Endodermal cell (in vitro differentiated cells): ENCODE measurements around the gene USB1. TPM values are rescaled to one million over a fixed set of nuclear protein-coding genes. Genes with fewer than 3 reads are reported as not detected.

Experiments used
- DNase-seq: peaks from one replicate; pipeline ENCODE4 v3.0.0-alpha.2; 2017
- H3K27ac ChIP-seq: 2 replicates; pipeline ENCODE4 v1.5.1; 2013; ENCODE audit warnings: mild to moderate bottlenecking, low read depth, low read length, moderate library complexity
- H3K27me3 ChIP-seq: 2 replicates; pipeline ENCODE4 v1.6.1; 2013; ENCODE audit warnings: mild to moderate bottlenecking, low read length, moderate library complexity; ENCODE audit not compliant: insufficient read depth, control insufficient read depth, poor library complexity, severe bottlenecking
- H3K36me3 ChIP-seq: 2 replicates; pipeline ENCODE4 v1.7.0; 2013; ENCODE audit warnings: mild to moderate bottlenecking, low read length, moderate library complexity; ENCODE audit not compliant: control insufficient read depth, insufficient read depth
- H3K4me1 ChIP-seq: one replicate; pipeline ENCODE4 v1.7.0; 2013; ENCODE audit warnings: low read length; ENCODE audit not compliant: control insufficient read depth, insufficient read depth
- H3K4me3 ChIP-seq: 2 replicates; pipeline ENCODE4 v1.5.1; 2013; ENCODE audit warnings: mild to moderate bottlenecking, low read length, moderate library complexity
- H3K9ac ChIP-seq: 2 replicates; pipeline ENCODE4 v1.6.1; 2013; ENCODE audit warnings: mild to moderate bottlenecking, low read length, moderate library complexity; ENCODE audit not compliant: poor library complexity, severe bottlenecking; ENCODE audit errors: extremely low read depth
- H3K9me3 ChIP-seq: 2 replicates; pipeline ENCODE4 v1.6.1; 2013; ENCODE audit warnings: mild to moderate bottlenecking, low read length, moderate library complexity; ENCODE audit not compliant: control insufficient read depth
- H3K27ac Mint-ChIP-seq: 2 replicates; pipeline ENCODE4 v1.8.0; 2020; ENCODE audit warnings: mixed read lengths
- H3K27me3 Mint-ChIP-seq: 2 replicates; pipeline ENCODE4 v1.8.0; 2021; ENCODE audit warnings: mild to moderate bottlenecking, mixed read lengths; ENCODE audit not compliant: insufficient read depth
- H3K36me3 Mint-ChIP-seq: 2 replicates; pipeline ENCODE4 v1.8.0; 2020; ENCODE audit warnings: low read depth, mixed read lengths
- H3K4me1 Mint-ChIP-seq: 2 replicates; pipeline ENCODE4 v1.8.0; 2020; ENCODE audit warnings: mixed read lengths
- H3K4me3 Mint-ChIP-seq: 2 replicates; pipeline ENCODE4 v1.8.0; 2020; ENCODE audit warnings: mild to moderate bottlenecking, moderate library complexity, mixed read lengths
- H3K9me3 Mint-ChIP-seq: 2 replicates; pipeline ENCODE4 v1.8.0; 2020; ENCODE audit warnings: mild to moderate bottlenecking, mixed read lengths
- WGBS, 2 experiments: methylation state at CpG; one replicate each; pipeline versions ENCODE4 v1.1.5 to v1.1.7; 2013; ENCODE audit warnings: missing lambda C conversion rate in 2 of 2, mixed read lengths in 1 of 2; ENCODE audit not compliant: insufficient coverage in 1 of 2, insufficient read length in 1 of 2; 5-methylcytosine and 5-hydroxymethylcytosine counted together
- total RNA-seq, 2 donors: library from RNA; stranded (reverse); fragmentation: NEBNext Ultra II Directional in 1 of 2; extraction: Animal tissue kit (Norgen Biotek cat#: 25700) in 1 of 2; gene quantifications; 2 replicates in 1 of 2; 3 replicates in 1 of 2; pipeline ENCODE4 v1.2.1, GENCODE V29; 2021
- TF ChIP-seq, protein P1 (sequence below): fragments of 200-600 bp; sonication (generic); conservative IDR thresholded peaks from 2 replicates; pipeline ENCODE4 v1.5.0; 2021; ENCODE audit warnings: antibody characterized with exemption, mild to moderate bottlenecking

The USB1 gene
- total RNA-seq, 2 donors from 2014 or later: 139 to 163 TPM

DNA sequence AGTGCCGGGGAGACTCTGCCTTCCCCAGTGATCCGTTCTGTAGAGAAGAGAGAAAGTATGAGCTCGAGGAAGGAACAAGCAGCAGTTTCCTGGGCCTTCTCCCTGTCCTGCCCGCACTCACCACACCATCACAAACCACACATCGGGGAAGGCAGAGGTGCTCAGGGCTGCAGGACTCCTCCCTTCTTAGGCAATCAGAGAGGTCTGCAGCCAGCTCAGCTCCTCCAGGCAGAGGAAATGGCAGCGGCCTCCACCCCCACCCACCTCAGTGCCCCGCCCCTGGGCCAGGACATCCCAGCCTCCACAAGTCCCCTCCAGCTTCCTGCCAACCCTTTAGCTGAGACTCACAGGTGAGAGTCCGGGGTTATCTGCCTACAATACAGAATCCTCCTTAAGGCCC, 2.7 kb upstream of the USB1 start:
- Histone ChIP-seq H3K36me3 (peaks cover 34% of the 10 kb centered on the region), H3K27me3 (no peaks in the 10 kb centered on the region), H3K4me1 (peaks cover 16% of the 10 kb centered on the region), H3K9me3 (no peaks in the 10 kb centered on the region), H3K9ac (no peak overlapping the region), H3K4me3 (no peak overlapping the region), H3K27ac (no peak overlapping the region)
- Mint-ChIP-seq H3K9me3 (no peaks in the 10 kb centered on the region), H3K36me3 (peaks cover 30% of the 10 kb centered on the region), H3K4me1 (peaks cover 20% of the 10 kb centered on the region), H3K4me3 (peak overlapping the region; percentile 89), H3K27me3 (no peaks in the 10 kb centered on the region), H3K27ac (peak overlapping the region; percentile 58)
- TF ChIP-seq, protein P1, sequence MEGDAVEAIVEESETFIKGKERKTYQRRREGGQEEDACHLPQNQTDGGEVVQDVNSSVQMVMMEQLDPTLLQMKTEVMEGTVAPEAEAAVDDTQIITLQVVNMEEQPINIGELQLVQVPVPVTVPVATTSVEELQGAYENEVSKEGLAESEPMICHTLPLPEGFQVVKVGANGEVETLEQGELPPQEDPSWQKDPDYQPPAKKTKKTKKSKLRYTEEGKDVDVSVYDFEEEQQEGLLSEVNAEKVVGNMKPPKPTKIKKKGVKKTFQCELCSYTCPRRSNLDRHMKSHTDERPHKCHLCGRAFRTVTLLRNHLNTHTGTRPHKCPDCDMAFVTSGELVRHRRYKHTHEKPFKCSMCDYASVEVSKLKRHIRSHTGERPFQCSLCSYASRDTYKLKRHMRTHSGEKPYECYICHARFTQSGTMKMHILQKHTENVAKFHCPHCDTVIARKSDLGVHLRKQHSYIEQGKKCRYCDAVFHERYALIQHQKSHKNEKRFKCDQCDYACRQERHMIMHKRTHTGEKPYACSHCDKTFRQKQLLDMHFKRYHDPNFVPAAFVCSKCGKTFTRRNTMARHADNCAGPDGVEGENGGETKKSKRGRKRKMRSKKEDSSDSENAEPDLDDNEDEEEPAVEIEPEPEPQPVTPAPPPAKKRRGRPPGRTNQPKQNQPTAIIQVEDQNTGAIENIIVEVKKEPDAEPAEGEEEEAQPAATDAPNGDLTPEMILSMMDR: no peak
- WGBS, 2 experiments: 72 to 85% methylated on average over 3 to 7 of the region's 8 CpGs
- DNase-seq: peak; percentile 86

DNA sequence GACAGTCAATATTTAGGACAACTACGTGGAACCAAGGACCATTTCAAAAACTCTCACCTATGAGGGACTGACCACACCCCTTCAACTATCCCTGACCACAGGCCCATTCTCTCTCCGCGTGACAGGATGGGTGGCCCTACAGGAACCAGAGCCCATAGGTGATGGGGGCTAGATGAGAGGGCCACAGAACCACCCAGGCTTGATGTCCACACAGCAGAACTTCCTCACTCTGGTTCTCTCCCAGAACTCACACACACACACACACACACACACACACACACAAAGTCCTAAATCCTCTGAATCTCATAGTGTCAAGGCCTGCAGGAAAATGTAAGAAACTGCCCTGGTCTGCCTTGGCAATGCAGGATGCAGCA, 2.2 kb upstream of the USB1 start:
- Histone ChIP-seq H3K4me3 (peak overlapping the region; percentile 79), H3K27ac (no peak overlapping the region), H3K27me3 (no peaks in the 10 kb centered on the region), H3K36me3 (peaks cover 34% of the 10 kb centered on the region), H3K4me1 (peaks cover 16% of the 10 kb centered on the region), H3K9ac (no peak overlapping the region), H3K9me3 (no peaks in the 10 kb centered on the region)
- Mint-ChIP-seq H3K9me3 (no peaks in the 10 kb centered on the region), H3K4me3 (peak overlapping the region; percentile 89), H3K27ac (peak overlapping the region; percentile 58), H3K27me3 (no peaks in the 10 kb centered on the region), H3K36me3 (peaks cover 34% of the 10 kb centered on the region), H3K4me1 (peaks cover 23% of the 10 kb centered on the region)
- TF ChIP-seq, protein P1: no peak
- DNase-seq: peak; percentile 50
- 85% methylated on average over 3 of the region's 3 CpGs; no CpG with 5 or more reads in 1 of the 2 experiments for WGBS, 2 experiments

DNA sequence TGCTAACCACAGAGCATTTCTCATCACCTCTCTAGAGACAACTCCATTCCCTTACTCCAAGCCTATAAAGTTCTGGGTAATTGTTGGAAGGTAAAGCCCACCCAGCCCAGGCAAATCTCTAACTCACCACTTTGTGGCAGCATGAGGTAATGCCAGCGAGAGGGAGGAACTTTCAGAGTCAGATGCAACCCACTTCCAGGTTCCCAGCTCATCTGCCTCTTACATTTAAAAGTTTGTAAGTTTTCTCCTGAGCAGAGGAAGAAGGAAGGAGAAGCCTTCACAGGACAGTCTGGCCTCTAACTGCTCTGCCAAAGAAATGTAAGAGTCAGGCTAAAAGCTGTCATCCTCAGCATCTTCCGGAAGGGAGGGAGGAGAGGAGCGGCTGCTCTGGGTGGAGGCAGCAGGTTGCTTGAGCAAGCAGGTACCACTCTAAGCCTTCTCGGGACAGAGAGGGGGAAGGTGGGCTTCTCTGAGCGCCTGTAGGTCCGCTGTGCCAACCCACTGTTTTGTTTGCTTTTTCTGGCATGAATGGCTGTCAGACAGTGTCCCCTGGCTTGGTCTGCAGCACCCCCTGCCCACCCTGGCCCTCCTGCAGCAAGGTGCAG, 1.7 kb upstream of the USB1 start:
- peaks cover 23% of the 10 kb centered on the region for H3K4me1 Mint-ChIP-seq
- TF ChIP-seq, protein P1: peak; percentile 23
- peak overlapping the region; percentile 45 for H3K9ac ChIP-seq
- no peaks in the 10 kb centered on the region for H3K27me3 Mint-ChIP-seq
- H3K27ac Mint-ChIP-seq: no peak overlapping the region
- H3K9me3 ChIP-seq: no peaks in the 10 kb centered on the region
- no peaks in the 10 kb centered on the region for H3K27me3 ChIP-seq
- WGBS, 2 experiments: 29 to 41% methylated on average over 5 to 6 of the region's 6 CpGs
- no peak overlapping the region for H3K27ac ChIP-seq
- peak; percentile 67 for DNase-seq
- peaks cover 37% of the 10 kb centered on the region for H3K36me3 Mint-ChIP-seq
- no peaks in the 10 kb centered on the region for H3K9me3 Mint-ChIP-seq
- H3K4me1 ChIP-seq: peaks cover 16% of the 10 kb centered on the region
- peak overlapping the region; percentile 79 for H3K4me3 ChIP-seq
- peak overlapping the region; percentile 89 for H3K4me3 Mint-ChIP-seq
- peaks cover 34% of the 10 kb centered on the region for H3K36me3 ChIP-seq
